Erythroblast (primary cell): ENCODE data around the gene CCSER1.

Source experiments
- DNase-seq, 2 experiments: peaks; one replicate each; lab custom pipeline; 2025; lab: John Stamatoyannopoulos, UW
- GATA1 ChIP-seq: IDR thresholded peaks from 2 replicates; pipeline ENCODE4 v1.6.1; 2011; ENCODE audit warnings: low read depth, mild to moderate bottlenecking, control low read depth, low read length, moderate library complexity
- POLR2A ChIP-seq: IDR thresholded peaks from 2 replicates; pipeline ENCODE4 v1.6.1; 2011; ENCODE audit warnings: mild to moderate bottlenecking, low read length

Gene CCSER1

GRCh38 chr4:90118527-90119195, 8.5 kb upstream of the CCSER1 start:
- TF ChIP-seq GATA1 (no peak), POLR2A (no peak)
- no peak for DNase-seq

GRCh38 chr4:90120037-90120436, 7.2 kb upstream of the CCSER1 start:
- no peak for TF ChIP-seq GATA1
- TF ChIP-seq POLR2A, result no peak
- peak in 1 of 2 experiments; percentile 5 for DNase-seq

- no peak for DNase-seq
- TF ChIP-seq GATA1 (no peak), POLR2A (no peak)
These were observed 6.4 kb upstream of the CCSER1 start for GRCh38 chr4:90120815-90121214.

GRCh38 chr4:90121676-90122354, 5.4 kb upstream of the CCSER1 start:
- TF ChIP-seq POLR2A (no peak), GATA1 (no peak)
- DNase-seq, result no peak

- DNase-seq, result no peak
- no peak for TF ChIP-seq POLR2A
- TF ChIP-seq GATA1, result no peak
These were observed 4.8 kb upstream of the CCSER1 start for GRCh38 chr4:90122355-90122748.

GRCh38 chr4:90124276-90124675, 2.9 kb upstream of the CCSER1 start:
- DNase-seq, result no peak
- TF ChIP-seq GATA1 (no peak), POLR2A (no peak)

GRCh38 chr4:90126805-90127204, 389 bp upstream of the CCSER1 start:
- DNase-seq, result no peak
- TF ChIP-seq GATA1, result no peak
- peak; percentile 6 for TF ChIP-seq POLR2A

- TF ChIP-seq POLR2A, result no peak
- TF ChIP-seq GATA1, result no peak
- DNase-seq, result peak; percentile 23 to 28
These were observed 632 bp downstream of the CCSER1 start for GRCh38 chr4:90127706-90128345.

GRCh38 chr4:90128961-90129495, 1.8 kb downstream of the CCSER1 start:
- no peak for TF ChIP-seq GATA1
- TF ChIP-seq POLR2A, result no peak
- no peak for DNase-seq

- no peak for TF ChIP-seq POLR2A
- no peak for TF ChIP-seq GATA1
- DNase-seq, result no peak
These were observed 2.9 kb downstream of the CCSER1 start for GRCh38 chr4:90130076-90130475.

GRCh38 chr4:90137555-90137954, 10.4 kb downstream of the CCSER1 start:
- TF ChIP-seq GATA1, result no peak
- no peak for TF ChIP-seq POLR2A
- DNase-seq, result no peak

- no peak for TF ChIP-seq GATA1
- TF ChIP-seq POLR2A, result no peak
- DNase-seq, result no peak
These were observed 14.9 kb downstream of the CCSER1 start for GRCh38 chr4:90142081-90142480.

GRCh38 chr4:90145319-90145718, 18.1 kb downstream of the CCSER1 start:
- no peak for DNase-seq
- TF ChIP-seq GATA1, result no peak
- no peak for TF ChIP-seq POLR2A

GRCh38 chr4:90146306-90146705, 19.1 kb downstream of the CCSER1 start:
- TF ChIP-seq POLR2A (no peak), GATA1 (no peak)
- DNase-seq, result no peak
